Kidney capillary endothelial cell (primary cell): ENCODE data around the gene RTCB.
"Not testable (repeated sequence)": the region's sequence is repeated elsewhere in the genome, so short reads cannot be mapped to it uniquely, and the experiment has no call there.

Source experiments
- DNase-seq: peaks from one replicate; pipeline ENCODE4 v3.0.0-alpha.2; 2018; ENCODE audit warnings: low spot score

Gene RTCB

GRCh38 chr22:32389685-32390084, 22.4 kb downstream of the RTCB start:
- no peak for DNase-seq

- no peak for DNase-seq
These were observed 26.4 kb downstream of the RTCB start for GRCh38 chr22:32385681-32386080.

GRCh38 chr22:32380991-32381390, 31.1 kb downstream of the RTCB start:
- peak; percentile 13 for DNase-seq

GRCh38 chr22:32378707-32379272, 33.3 kb downstream of the RTCB start:
- DNase-seq, result peak; percentile 62

- no peak for DNase-seq
These were observed 35.4 kb downstream of the RTCB start for GRCh38 chr22:32376681-32377080.

GRCh38 chr22:32375678-32376450, 36.2 kb downstream of the RTCB start:
- no peak for DNase-seq

- no peak for DNase-seq
These were observed 47.8 kb downstream of the RTCB start for GRCh38 chr22:32364210-32364609.

GRCh38 chr22:32361257-32361656, 50.8 kb downstream of the RTCB start:
- DNase-seq, result no peak

- DNase-seq, result not testable (repeated sequence)
These were observed 52.0 kb downstream of the RTCB start for GRCh38 chr22:32360096-32360495.

- not testable (repeated sequence) for DNase-seq
These were observed 54.5 kb downstream of the RTCB start, which contains the start of gene RFPL3 for GRCh38 chr22:32357567-32357966. Gene RFPL3 (plus strand): TSS chr22:32357867. CDS start chr22:32358072, 205 bp downstream.

GRCh38 chr22:32355760-32356159, 56.3 kb downstream of the RTCB start:
- DNase-seq, result no peak

- DNase-seq, result peak; percentile 97
These were observed 57.4 kb downstream of the RTCB start for GRCh38 chr22:32354360-32355351.

- DNase-seq, result no peak
These were observed 58.2 kb downstream of the RTCB start for GRCh38 chr22:32353840-32354239.

- no peak for DNase-seq
These were observed 58.8 kb downstream of the RTCB start for GRCh38 chr22:32353292-32353691.

GRCh38 chr22:32352681-32353080, 59.4 kb downstream of the RTCB start:
- DNase-seq, result no peak

GRCh38 chr22:32351875-32352274, 60.2 kb downstream of the RTCB start:
- not testable (repeated sequence) for DNase-seq

- no peak for DNase-seq
These were observed 63.9 kb downstream of the RTCB start for GRCh38 chr22:32348031-32348611.

GRCh38 chr22:32343941-32344340, 68.1 kb downstream of the RTCB start:
- DNase-seq, result no peak

GRCh38 chr22:32342977-32343376, 69.1 kb downstream of the RTCB start:
- DNase-seq, result no peak

GRCh38 chr22:32341122-32341740, 70.8 kb downstream of the RTCB start:
- no peak for DNase-seq

GRCh38 chr22:32340411-32340810, 71.6 kb downstream of the RTCB start:
- DNase-seq, result no peak
